Esophagus squamous epithelium (tissue), 5 donors: ENCODE data around the gene EPHA2. TPM values are rescaled to one million over a fixed set of nuclear protein-coding genes. Genes with fewer than 3 reads are reported as not detected.

Source experiments
- DNase-seq: peaks from one replicate; lab custom pipeline; 2025; lab: John Stamatoyannopoulos, UW
- H3K27ac ChIP-seq, 4 donors: fragments of 200-600 bp; sonication (generic); one replicate each; pipeline ENCODE4 v1.5.1; 2016 to 2019; ENCODE audit warnings: mild to moderate bottlenecking in 1 of 4
- H3K27me3 ChIP-seq, 4 donors: fragments of 200-600 bp; sonication (generic); 1 replicate in 3 of 4; 2 replicates in 1 of 4; pipeline versions ENCODE4 v1.5.1 to v1.6.0; 2017 to 2021; ENCODE audit warnings: antibody characterized with exemption in 1 of 4
- H3K36me3 ChIP-seq, 3 donors: fragments of 200-600 bp; sonication (generic); one replicate each; pipeline ENCODE4 v1.5.1; 2016 to 2019
- H3K4me1 ChIP-seq, 3 donors: fragments of 200-600 bp; sonication (generic); one replicate each; pipeline ENCODE4 v1.5.1; 2017 to 2019
- H3K4me3 ChIP-seq, 4 donors: fragments of 200-600 bp; sonication (generic); 1 replicate in 3 of 4; 2 replicates in 1 of 4; pipeline ENCODE4 v1.5.1; 2016 to 2019; ENCODE audit warnings: mild to moderate bottlenecking in 2 of 4, moderate library complexity in 1 of 4
- H3K9me3 ChIP-seq, 3 donors: fragments of 200-600 bp; sonication (generic); one replicate each; pipeline ENCODE4 v1.5.1; 2016 to 2019
- CTCF ChIP-seq, 6 experiments: fragments of 450-650 bp in 4 of 6; fragments of 200-600 bp in 2 of 6; sonication (generic) in 2 of 6; IDR thresholded peaks; one replicate each; pipeline ENCODE4 v1.5.1; 2016 to 2019; ENCODE audit warnings: antibody characterized with exemption in 6 of 6, mild to moderate bottlenecking in 4 of 6, moderate library complexity in 4 of 6
- POLR2A ChIP-seq, 4 donors: fragments of 450-650 bp; IDR thresholded peaks; one replicate each; pipeline ENCODE4 v1.6.1; 2017; ENCODE audit warnings: antibody characterized with exemption in 4 of 4, mild to moderate bottlenecking in 4 of 4, moderate library complexity in 3 of 4
- WGBS, 2 donors: methylation state at CpG; one replicate each; pipeline ENCODE4 v1.1.5; 2018; 5-methylcytosine and 5-hydroxymethylcytosine counted together
- intact Hi-C: fragments of 100-400 bp; cut with DNase I; formaldehyde crosslinking; loops from one replicate; pipeline ENCODE4 v1.15.0; 2022
- total RNA-seq, 4 donors: library from RNA; depleted of rRNA; stranded (reverse); fragments of >200 nt; gene quantifications; one replicate each; pipeline ENCODE4 v1.1.0, GENCODE V29; 2016
- donor health status: DM: yes; HTN: yes; CAD: no.

The EPHA2 gene
- total RNA-seq, 4 donors from 2014 or later = 87.5 to 225 (median 137) TPM

- no peak for TF ChIP-seq POLR2A (IDR thresholded peaks at IDR 0.05)
- peaks cover 63 to 100% (median 74%) of the 10 kb centered on the region in 3 donors for H3K4me1 ChIP-seq
- 79 to 80% methylated on average over 13 of the region's 13 CpGs for WGBS, 2 donors
- H3K4me3 ChIP-seq = no peak overlapping the region
- no peaks in the 10 kb centered on the region for H3K9me3 ChIP-seq
- no peaks in the 10 kb centered on the region for H3K27me3 ChIP-seq
- no peak for DNase-seq
- intact Hi-C loops = no loop called here
- H3K27ac ChIP-seq = peak overlapping the region; percentile 86 to 94 (median 92)
- no peaks in the 10 kb centered on the region for H3K36me3 ChIP-seq
These were observed 24.5 kb upstream of the EPHA2 start for GRCh38 chr1:16180291-16180824.

- Histone ChIP-seq H3K4me3 (no peak overlapping the region), H3K4me1 (peaks cover 71 to 100% (median 80%) of the 10 kb centered on the region in 3 donors), H3K27ac (peak overlapping the region; percentile 84 to 93 (median 88)), H3K27me3 (no peaks in the 10 kb centered on the region), H3K36me3 (no peaks in the 10 kb centered on the region), H3K9me3 (no peaks in the 10 kb centered on the region)
- intact Hi-C loops = no loop called here
- WGBS, 2 donors = 51 to 52% methylated on average over 9 to 17 of the region's 19 CpGs
- no peak for TF ChIP-seq POLR2A (IDR thresholded peaks at IDR 0.05)
- DNase-seq = no peak
These were observed 23.0 kb upstream of the EPHA2 start for GRCh38 chr1:16178596-16179497.

- no peak for TF ChIP-seq CTCF (IDR thresholded peaks at IDR 0.05)
- no peak for TF ChIP-seq POLR2A (IDR thresholded peaks at IDR 0.05)
- Histone ChIP-seq H3K27me3 (no peaks in the 10 kb centered on the region), H3K9me3 (no peaks in the 10 kb centered on the region), H3K27ac (peak overlapping the region; percentile 86 to 93 (median 92)), H3K4me1 (peaks cover 65 to 100% (median 77%) of the 10 kb centered on the region in 3 donors), H3K36me3 (no peaks in the 10 kb centered on the region), H3K4me3 (no peak overlapping the region)
- WGBS, 2 donors = 100% methylated on average over 1 of the region's 4 CpGs; no CpG with 5 or more reads in 1 of the 2 donors
- intact Hi-C loops = no loop called here
- no peak for DNase-seq
These were observed 21.4 kb upstream of the EPHA2 start for GRCh38 chr1:16177306-16177705.

- H3K36me3 ChIP-seq = no peaks in the 10 kb centered on the region
- peak overlapping the region; percentile 88 to 93 (median 92) for H3K27ac ChIP-seq
- intact Hi-C loops = no loop called here
- H3K4me1 ChIP-seq = peaks cover 64 to 100% (median 71%) of the 10 kb centered on the region in 3 donors
- no peaks in the 10 kb centered on the region for H3K27me3 ChIP-seq
- no peak for DNase-seq
- 60 to 100% methylated on average over 1 to 2 of the region's 7 CpGs for WGBS, 2 donors
- H3K4me3 ChIP-seq = no peak overlapping the region
- no peaks in the 10 kb centered on the region for H3K9me3 ChIP-seq
- TF ChIP-seq POLR2A (IDR thresholded peaks at IDR 0.05) = no peak
- no peak for TF ChIP-seq CTCF (IDR thresholded peaks at IDR 0.05)
These were observed 20.8 kb upstream of the EPHA2 start for GRCh38 chr1:16176653-16177052.

GRCh38 chr1:16175610-16176553 lies 20.0 kb upstream of the EPHA2 start:
- Histone ChIP-seq H3K36me3 (no peaks in the 10 kb centered on the region), H3K27ac (peak overlapping the region; percentile 88 to 93 (median 92)), H3K4me1 (peaks cover 60 to 100% (median 63%) of the 10 kb centered on the region in 3 donors), H3K27me3 (no peaks in the 10 kb centered on the region), H3K4me3 (peak overlapping the region in 1 of 4 donors; percentile 24), H3K9me3 (no peaks in the 10 kb centered on the region)
- TF ChIP-seq POLR2A (IDR thresholded peaks at IDR 0.05) (no peak), CTCF (IDR thresholded peaks at IDR 0.05) (no peak)
- WGBS, 2 donors = 5 to 13% methylated on average over 14 to 17 of the region's 24 CpGs
- intact Hi-C loops = no loop called here
- no peak for DNase-seq
